GM12865 (cell line): ENCODE measurements around the gene PDE4D.

Experiments
- DNase-seq: peaks from one replicate; pipeline ENCODE4 v3.0.0; 2010; ENCODE audit warnings: low read depth
- H3K4me3 ChIP-seq: 2 replicates; pipeline ENCODE4 v1.5.1; 2011; ENCODE audit warnings: mild to moderate bottlenecking, low read depth, low read length, control low read depth
- CTCF ChIP-seq: IDR thresholded peaks from 2 replicates; pipeline ENCODE4 v1.5.1; 2011; ENCODE audit warnings: low read length, control low read depth, low read depth, inconsistent platforms; ENCODE audit not compliant: insufficient read depth; ENCODE audit errors: missing control alignments

PDE4D gene

GRCh38 chr5:58985759-58986158, 907.8 kb downstream of the PDE4D start:
- TF ChIP-seq CTCF: no peak
- no peak overlapping the region for H3K4me3 ChIP-seq
- DNase-seq: no peak

- H3K4me3 ChIP-seq: no peak overlapping the region
- DNase-seq: no peak
- no peak for TF ChIP-seq CTCF
Measured at GRCh38 chr5:58985311-58985710, 908.2 kb downstream of the PDE4D start.

GRCh38 chr5:58983526-58984452, 909.7 kb downstream of the PDE4D start:
- H3K4me3 ChIP-seq: no peak overlapping the region
- no peak for DNase-seq
- TF ChIP-seq CTCF: no peak

- no peak for DNase-seq
- no peak for TF ChIP-seq CTCF
- H3K4me3 ChIP-seq: no peak overlapping the region
Measured at GRCh38 chr5:58980890-58981289, 912.6 kb downstream of the PDE4D start.

DNA sequence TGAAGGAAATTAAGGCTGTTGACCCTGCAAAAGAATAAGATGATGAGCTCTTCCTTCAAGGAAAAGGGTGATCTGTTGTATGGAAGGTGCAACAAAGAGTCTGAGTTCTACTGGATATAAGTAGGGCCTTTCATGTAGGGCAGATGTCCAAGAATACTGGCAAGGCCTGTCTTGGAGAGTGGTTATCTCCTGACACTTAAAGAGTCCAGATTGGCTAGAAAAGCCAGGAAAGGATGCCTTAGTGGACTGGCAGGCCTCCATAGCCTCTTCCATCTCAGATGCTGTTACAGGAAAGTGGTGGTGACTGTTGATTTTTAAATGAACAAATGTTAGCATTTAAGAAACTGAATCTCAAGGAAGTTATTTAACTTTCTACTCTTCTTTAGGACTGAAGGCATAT, 914.4 kb downstream of the PDE4D start:
- no peak overlapping the region for H3K4me3 ChIP-seq
- no peak for DNase-seq
- no peak for TF ChIP-seq CTCF

GRCh38 chr5:58974601-58975000, 918.9 kb downstream of the PDE4D start:
- no peak for DNase-seq
- TF ChIP-seq CTCF: no peak

GRCh38 chr5:58974083-58974482, 919.4 kb downstream of the PDE4D start:
- no peak for TF ChIP-seq CTCF
- DNase-seq: no peak
- no peak overlapping the region for H3K4me3 ChIP-seq

More at GRCh38 chr5:58974601-58975000, 918.9 kb downstream of the PDE4D start:
- H3K4me3 ChIP-seq: no peak overlapping the region
